CD1c-positive myeloid dendritic cell (primary cell): ENCODE results near the gene ZMYM3.
A peak's percentile ranks its signal among the peaks of the same experiment; 100 is the strongest.

ENCODE experiments used
- DNase-seq: peaks from one replicate; pipeline ENCODE4 v3.0.0-alpha.2; 2016; ENCODE audit errors: extremely low spot score

The ZMYM3 gene

DNA sequence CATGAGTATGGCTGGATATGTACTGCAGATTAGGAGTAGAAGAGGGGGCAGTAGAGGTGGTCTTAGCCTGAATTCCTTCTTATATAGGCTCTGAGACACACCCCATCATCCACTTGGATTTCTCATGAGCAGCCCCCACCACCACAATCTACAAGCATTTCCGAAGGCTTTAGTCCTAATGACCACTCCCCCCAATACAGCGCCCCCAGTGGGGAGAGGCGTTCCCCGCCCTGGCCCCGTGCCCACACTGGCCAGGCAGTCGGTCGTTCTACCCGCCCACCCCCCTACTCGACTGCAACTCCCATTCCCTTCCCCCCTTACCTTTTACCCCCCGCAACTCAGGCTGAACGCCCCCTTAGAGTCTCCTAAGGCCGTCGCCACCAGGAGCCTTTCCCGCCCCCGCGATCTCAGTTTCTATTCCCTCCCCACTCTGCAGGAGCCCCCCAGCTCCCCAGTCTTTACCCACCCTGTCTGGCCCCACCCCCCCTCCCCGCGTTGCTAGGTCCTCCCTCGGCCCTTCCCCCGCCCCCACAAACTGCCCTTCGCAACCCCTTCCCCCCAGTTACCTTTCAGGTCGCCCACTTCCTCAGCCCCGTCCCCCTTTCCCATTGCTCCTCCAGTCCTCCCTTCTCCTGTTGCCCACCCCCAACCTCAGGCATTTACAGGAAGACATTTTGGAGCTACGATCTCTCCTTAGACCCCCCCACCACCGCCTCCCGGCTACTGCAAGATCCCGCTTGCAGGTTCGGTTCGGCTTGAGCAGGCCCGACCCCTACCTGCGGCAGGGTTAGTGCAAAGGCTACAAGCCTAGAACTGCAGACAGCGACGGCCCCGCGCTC, 468 bp downstream of the ZMYM3 start:
- DNase-seq, result peak; percentile 28

- no peak for DNase-seq
Observed at GRCh38 chrX:71252221-71252620, 1.7 kb downstream of the ZMYM3 start.

GRCh38 chrX:71251466-71251973, 2.4 kb downstream of the ZMYM3 start:
- peak; percentile 30 for DNase-seq

DNA sequence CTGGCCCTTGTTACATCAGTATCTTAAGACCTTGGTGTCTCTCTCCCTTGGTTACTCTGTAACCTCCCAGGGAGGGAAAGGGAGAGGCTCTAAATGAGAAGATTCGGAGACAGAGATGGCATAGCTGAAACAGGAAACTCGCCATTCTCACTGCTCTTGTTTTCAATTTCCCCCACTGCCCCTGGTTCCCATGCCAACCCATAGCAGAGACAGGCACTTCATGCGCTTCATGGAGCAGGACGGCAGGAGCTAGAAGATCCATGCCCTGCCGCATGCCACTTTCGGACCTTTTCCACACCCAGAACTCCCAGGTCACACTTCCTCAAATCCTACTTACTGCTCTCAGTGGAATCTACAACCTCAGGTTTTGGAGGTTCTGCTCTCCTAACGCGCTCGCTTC, 3.1 kb downstream of the ZMYM3 start:
- peak; percentile 20 for DNase-seq

GRCh38 chrX:71245159-71245558, 8.8 kb downstream of the ZMYM3 start:
- DNase-seq, result no peak

GRCh38 chrX:71244359-71245128, 9.4 kb downstream of the ZMYM3 start:
- DNase-seq, result no peak

GRCh38 chrX:71241301-71241700, 12.6 kb downstream of the ZMYM3 start:
- peak; percentile 14 for DNase-seq

GRCh38 chrX:71239781-71240180, 14.2 kb downstream of the ZMYM3 start:
- peak; percentile 45 for DNase-seq

GRCh38 chrX:71236836-71237235, 17.1 kb downstream of the ZMYM3 start:
- DNase-seq, result peak; percentile 45

GRCh38 chrX:71235482-71235881, 18.5 kb downstream of the ZMYM3 start:
- no peak for DNase-seq

DNA sequence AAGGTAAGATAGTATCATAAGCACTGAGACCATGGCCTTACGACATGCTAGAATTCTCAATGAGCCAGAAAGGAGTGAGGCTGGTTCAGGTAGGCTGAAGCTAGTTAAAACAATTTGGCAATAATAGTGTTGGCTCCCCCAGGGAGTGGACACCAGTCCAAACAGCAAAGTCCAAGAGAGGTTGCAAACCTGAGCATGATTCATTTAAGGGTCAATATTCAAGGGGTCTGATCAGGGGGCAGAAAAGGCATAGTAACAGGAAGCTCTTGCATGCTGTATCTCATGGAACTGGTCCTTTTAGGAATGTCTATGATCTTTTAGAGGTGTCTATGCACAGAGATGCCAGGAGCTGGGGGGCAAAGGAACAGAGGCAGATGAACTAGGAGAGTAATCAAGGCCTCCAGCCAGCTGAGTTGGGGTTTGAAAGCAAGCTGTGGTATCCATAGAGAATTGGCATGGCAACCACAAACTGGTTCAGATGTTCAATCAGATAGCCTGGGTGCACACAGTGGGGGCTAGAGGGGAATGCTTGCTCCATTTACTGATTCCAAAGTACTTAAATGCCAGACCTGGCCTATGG, 25.8 kb downstream of the ZMYM3 start:
- DNase-seq, result no peak

DNA sequence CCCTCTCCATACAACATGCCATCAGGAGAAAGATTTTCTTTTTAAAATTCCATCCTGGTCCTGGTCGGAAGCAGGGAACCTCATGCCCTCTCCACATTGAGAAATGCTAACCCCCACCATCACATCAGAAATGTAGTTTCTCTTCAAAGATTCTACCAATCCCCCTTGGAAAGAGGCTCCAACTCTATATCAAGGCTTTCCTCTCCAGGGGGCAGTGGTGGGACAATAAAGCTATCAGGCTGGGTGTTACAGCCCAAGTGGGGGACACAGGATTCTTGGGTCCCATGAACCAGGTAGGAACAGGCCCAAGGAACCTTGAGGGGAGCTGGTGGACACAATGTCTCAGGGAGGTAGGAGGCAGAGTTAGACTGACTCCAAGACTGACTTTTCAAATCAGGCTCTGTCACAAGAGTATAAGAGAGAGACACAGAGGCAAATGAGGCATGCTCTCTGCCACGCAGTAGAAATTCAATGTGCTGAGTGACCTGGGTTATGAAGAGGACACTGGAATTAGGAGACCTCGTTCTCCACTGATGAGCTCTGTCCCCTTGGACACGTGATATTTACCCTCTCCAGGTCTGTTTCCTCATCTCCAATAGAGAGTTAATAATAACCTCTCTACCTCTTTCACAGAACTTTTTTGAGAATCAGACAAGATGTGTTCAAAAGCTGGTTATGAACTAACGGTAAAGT, 26.4 kb downstream of the ZMYM3 start:
- DNase-seq, result no peak

- peak; percentile 9 for DNase-seq
Observed at GRCh38 chrX:71225676-71226075, 28.3 kb downstream of the ZMYM3 start.

- DNase-seq, result peak; percentile 25
Observed at GRCh38 chrX:71225009-71225408, 28.9 kb downstream of the ZMYM3 start.

- no peak for DNase-seq
Observed at GRCh38 chrX:71224098-71224708, 29.7 kb downstream of the ZMYM3 start.

DNA sequence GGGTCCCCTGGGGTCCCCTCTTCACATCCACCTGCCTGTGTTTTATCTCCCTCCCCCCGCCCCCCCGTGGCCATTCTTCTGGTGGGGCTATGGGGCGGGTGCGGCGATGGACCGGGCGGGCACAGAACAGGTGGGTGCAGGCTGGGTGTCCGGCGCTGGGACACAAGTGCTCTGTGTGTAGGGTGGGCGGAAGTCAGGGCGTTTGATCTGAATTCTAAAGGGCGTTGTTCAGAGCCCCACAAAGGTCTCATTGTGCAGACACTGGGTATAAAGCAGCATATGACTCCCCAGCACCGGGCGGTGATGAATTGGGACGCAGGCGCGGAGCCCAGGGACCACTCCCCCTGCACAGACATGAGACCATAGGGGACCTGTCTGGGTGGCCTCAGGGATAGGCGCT, 31.0 kb downstream of the ZMYM3 start, which contains the start of gene GJB1:
GJB1 (plus strand) TSS at position 296 of the 400 bp plus-strand sequence. CDS start 484 bp downstream, outside the sequence.
- DNase-seq, result no peak

DNA sequence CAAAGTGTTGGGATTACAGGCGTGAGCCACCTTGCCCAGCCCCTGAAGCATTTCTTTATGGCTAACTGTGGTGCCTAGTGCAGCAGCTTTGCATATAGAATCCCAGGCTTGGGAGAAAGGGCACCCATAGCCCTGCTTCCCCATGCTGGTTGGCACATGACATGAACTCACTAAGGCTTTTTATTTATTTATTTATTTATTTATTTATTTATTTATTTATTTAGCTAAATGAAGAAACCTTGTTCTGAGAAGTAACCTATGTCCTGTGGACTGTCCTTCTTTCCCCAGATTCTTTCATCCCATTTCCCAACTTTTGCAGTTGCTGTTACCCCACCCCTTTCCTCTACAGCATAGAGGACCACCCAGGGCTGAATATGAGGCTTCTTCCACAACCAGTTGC, 32.8 kb downstream of the ZMYM3 start:
- DNase-seq, result no peak

- DNase-seq, result no peak
Observed at GRCh38 chrX:71217298-71217697, 36.6 kb downstream of the ZMYM3 start.

- DNase-seq, result no peak
Observed at GRCh38 chrX:71216485-71216884, 37.5 kb downstream of the ZMYM3 start.

DNA sequence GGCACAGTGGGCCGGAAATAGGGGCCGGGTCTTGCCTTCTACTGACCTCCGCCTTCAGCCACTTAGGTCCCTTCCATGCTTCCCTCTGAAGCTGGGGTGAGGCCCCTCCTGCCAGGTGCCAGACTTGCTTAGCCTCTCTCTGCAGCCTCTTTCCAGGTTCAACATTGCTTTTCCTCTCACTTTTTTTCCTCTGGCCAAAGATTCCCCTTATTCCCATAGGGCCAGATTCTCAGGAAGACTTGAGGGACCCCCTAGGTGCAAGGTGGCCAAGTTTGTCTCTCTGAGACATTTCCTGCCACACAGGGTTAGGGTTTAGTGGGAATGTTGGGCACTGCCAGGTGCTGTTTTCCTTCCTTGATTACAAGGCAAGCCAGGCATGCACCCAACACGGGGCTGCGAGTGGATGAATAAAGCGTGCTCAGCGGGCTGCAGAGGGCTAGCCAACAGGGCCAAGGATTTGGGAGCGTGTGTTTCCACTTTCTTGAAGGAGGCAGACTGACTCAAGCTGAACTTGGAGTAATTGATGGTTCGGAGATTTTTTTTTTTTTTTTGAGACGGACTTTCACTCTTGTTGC, 38.5 kb downstream of the ZMYM3 start:
- DNase-seq, result no peak
